Measurements from ENCODE around the gene ZNF329. TPM values are rescaled to one million over a fixed set of nuclear protein-coding genes. Genes with fewer than 3 reads are reported as not detected.

Gene ZNF329
- total and polyA plus RNA-seq, 2 of the 8 experiments (the other 6 are each of a cell fraction or from before 2014, with no cell fraction given) = 5.8 to 11.2 TPM

DNA sequence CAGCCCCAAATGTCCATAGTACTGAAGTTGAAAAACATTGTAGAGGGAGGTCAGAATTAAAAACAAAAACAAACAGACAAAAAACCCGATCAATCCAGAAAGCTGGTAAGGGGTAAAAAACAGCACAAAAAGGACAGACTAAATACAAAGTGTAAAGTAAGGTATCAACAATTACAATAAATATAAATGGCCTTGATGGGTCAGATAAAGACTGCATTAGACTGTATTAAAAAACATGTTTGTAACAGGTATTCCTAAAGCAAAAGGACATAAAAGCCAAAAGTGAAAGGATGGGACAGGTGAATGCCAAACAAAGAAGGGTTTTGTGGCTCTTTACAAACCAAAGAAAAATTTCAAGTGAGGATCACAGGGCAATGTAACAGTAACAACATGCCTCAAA is 16.3 kb downstream of the ZNF329 start:
- WGBS, 2 experiments (ENCODE audit: extremely low coverage in 1 of 2, insufficient coverage in 1 of 2, insufficient read length in 1 of 2, insufficient replicate concordance in 2 of 2, low coverage in 1 of 2, low lambda C conversion rate in 2 of 2, missing lambda C conversion rate in 1 of 2) = 88% methylated on average over 1 of the region's 1 CpG; no CpG with 5 or more reads in 1 of the 2 experiments
- no peak for FAIRE-seq
- no peak for TF ChIP-seq CHD1 (IDR thresholded peaks at IDR 0.05; ENCODE audit: low read depth, low read length)
- no peak for TF ChIP-seq BRCA1 (IDR thresholded peaks at IDR 0.05; ENCODE audit: low read depth, low read length)
- no peak for TF ChIP-seq JUND (IDR thresholded peaks at IDR 0.05; ENCODE audit: low read length)
- TF ChIP-seq CTBP2 (IDR thresholded peaks at IDR 0.05; ENCODE audit: borderline replicate concordance, insufficient read depth, insufficient read length, low read length) = no peak

More for the DNA sequence above, 16.3 kb downstream of the ZNF329 start:
- Histone ChIP-seq H2BK120ac (replicated peaks; ENCODE audit: low read depth, low read length) (no peak overlapping the region), H3K23me2 (ENCODE audit: low read depth, low read length) (no peaks in the 10 kb centered on the region), H3K4me2 (ENCODE audit: insufficient read depth in 1 of 2, low read depth in 2 of 2, low read length in 2 of 2) (no peak overlapping the region), H2BK5ac (ENCODE audit: low read depth, low read length) (no peak overlapping the region), H3K9me3 (ENCODE audit: insufficient read depth in 2 of 2, low read depth in 1 of 2, low read length in 1 of 2) (peaks cover 64 to 81% of the 10 kb centered on the region in 2 experiments), H3K27me3 (replicated peaks in 1 of 4; ENCODE audit: control insufficient read depth in 3 of 4, extremely low read depth in 1 of 4, insufficient read depth in 3 of 4, low read length in 3 of 4) (no peaks in the 10 kb centered on the region), H3K4me1 (replicated peaks in 1 of 4; ENCODE audit: control insufficient read depth in 3 of 4, insufficient read depth in 4 of 4, low read length in 3 of 4) (no peaks in the 10 kb centered on the region), H3K23ac (ENCODE audit: insufficient read length) (no peak overlapping the region), H3K14ac (ENCODE audit: insufficient read length) (no peak overlapping the region), H2AFZ (ENCODE audit: low read length) (no peak overlapping the region), H3K18ac (ENCODE audit: extremely low read depth, low read length) (no peak overlapping the region), H3K4me3 (ENCODE audit: extremely low read depth in 1 of 4, insufficient read depth in 2 of 4, low read depth in 3 of 4, low read length in 4 of 4) (no peak overlapping the region), H4K20me1 (replicated peaks in 1 of 2; ENCODE audit: control insufficient read depth in 1 of 2, insufficient read depth in 2 of 2, low read length in 2 of 2) (no peaks in the 10 kb centered on the region), H2BK20ac (ENCODE audit: low read length) (no peak overlapping the region), H3K9ac (replicated peaks in 1 of 4; ENCODE audit: extremely low read depth in 1 of 4, low read depth in 3 of 4, low read length in 3 of 4) (no peak overlapping the region), H2AK5ac (ENCODE audit: low read depth, low read length) (no peak overlapping the region), H3K4ac (replicated peaks; ENCODE audit: insufficient read length, low read depth, low read length) (no peak overlapping the region), H4K5ac (ENCODE audit: insufficient read length, low read depth, low read length) (no peak overlapping the region), H3K79me1 (ENCODE audit: low read depth, low read length) (no peaks in the 10 kb centered on the region), H3K27ac (ENCODE audit: low read depth, low read length) (no peak overlapping the region), H3K56ac (replicated peaks; ENCODE audit: insufficient read length, low read depth, low read length) (no peak overlapping the region), H3K79me2 (ENCODE audit: control insufficient read depth in 1 of 2, insufficient read depth in 2 of 2, low read length in 2 of 2) (no peaks in the 10 kb centered on the region), H2BK15ac (ENCODE audit: low read length) (no peak overlapping the region), H3K36me3 (ENCODE audit: control insufficient read depth in 2 of 4, insufficient read depth in 4 of 4, low read length in 3 of 4) (peaks cover under 1 to 72% (median 27%) of the 10 kb centered on the region in 4 experiments; a peak in 6 of 8 replicates), H2BK12ac (ENCODE audit: low read depth, low read length) (no peak overlapping the region), H4K8ac (ENCODE audit: extremely low read depth, insufficient read depth, low read length) (no peak overlapping the region), H4K91ac (replicated peaks; ENCODE audit: insufficient read length, low read length) (no peak overlapping the region)
- POLR2A ChIA-PET (ENCODE audit: partially characterized antibody) = no interaction called here
- DNase-seq (ENCODE audit: low read depth in 1 of 2, low spot score in 2 of 2) = no peak
- CTCF ChIA-PET (ENCODE audit: partially characterized antibody) = no interaction called here
